Stimulated activated CD4-positive, alpha-beta T cell treated with anti-CD3 and anti-CD28 coated beads, TNF-alpha, amount 100 ng/mL, for 1 hour (primary cell): ENCODE results near the gene DDX24.

Source experiments
- DNase-seq, 3 donors: peaks; one replicate each; pipeline ENCODE4 v3.0.0-alpha.2; 2020; ENCODE audit warnings: low read depth in 3 of 3, low spot score in 1 of 3

Gene DDX24, protein sequence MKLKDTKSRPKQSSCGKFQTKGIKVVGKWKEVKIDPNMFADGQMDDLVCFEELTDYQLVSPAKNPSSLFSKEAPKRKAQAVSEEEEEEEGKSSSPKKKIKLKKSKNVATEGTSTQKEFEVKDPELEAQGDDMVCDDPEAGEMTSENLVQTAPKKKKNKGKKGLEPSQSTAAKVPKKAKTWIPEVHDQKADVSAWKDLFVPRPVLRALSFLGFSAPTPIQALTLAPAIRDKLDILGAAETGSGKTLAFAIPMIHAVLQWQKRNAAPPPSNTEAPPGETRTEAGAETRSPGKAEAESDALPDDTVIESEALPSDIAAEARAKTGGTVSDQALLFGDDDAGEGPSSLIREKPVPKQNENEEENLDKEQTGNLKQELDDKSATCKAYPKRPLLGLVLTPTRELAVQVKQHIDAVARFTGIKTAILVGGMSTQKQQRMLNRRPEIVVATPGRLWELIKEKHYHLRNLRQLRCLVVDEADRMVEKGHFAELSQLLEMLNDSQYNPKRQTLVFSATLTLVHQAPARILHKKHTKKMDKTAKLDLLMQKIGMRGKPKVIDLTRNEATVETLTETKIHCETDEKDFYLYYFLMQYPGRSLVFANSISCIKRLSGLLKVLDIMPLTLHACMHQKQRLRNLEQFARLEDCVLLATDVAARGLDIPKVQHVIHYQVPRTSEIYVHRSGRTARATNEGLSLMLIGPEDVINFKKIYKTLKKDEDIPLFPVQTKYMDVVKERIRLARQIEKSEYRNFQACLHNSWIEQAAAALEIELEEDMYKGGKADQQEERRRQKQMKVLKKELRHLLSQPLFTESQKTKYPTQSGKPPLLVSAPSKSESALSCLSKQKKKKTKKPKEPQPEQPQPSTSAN

GRCh38 chr14:94080621-94081385 lies at the start of gene DDX24, which contains the start of gene IFI27L1:
DDX24 (minus strand) TSS chr14:94081202; CDS start chr14:94079742, 1,460 bp downstream.
IFI27L1 (plus strand) TSS chr14:94081310; CDS start chr14:94096938, 15,628 bp downstream.
- peak; percentile 91 to 93 (median 91) for DNase-seq

- no peak for DNase-seq
Observed at GRCh38 chr14:94129758-94130414, 48.9 kb upstream of the DDX24 start.

GRCh38 chr14:94129111-94129757 lies 48.2 kb upstream of the DDX24 start, which contains the start of gene IFI27L2:
IFI27L2 (minus strand) TSS chr14:94129604; CDS start chr14:94129564, 40 bp downstream.
- DNase-seq, result peak in 2 of 3 donors; percentile 20 to 47

DNA sequence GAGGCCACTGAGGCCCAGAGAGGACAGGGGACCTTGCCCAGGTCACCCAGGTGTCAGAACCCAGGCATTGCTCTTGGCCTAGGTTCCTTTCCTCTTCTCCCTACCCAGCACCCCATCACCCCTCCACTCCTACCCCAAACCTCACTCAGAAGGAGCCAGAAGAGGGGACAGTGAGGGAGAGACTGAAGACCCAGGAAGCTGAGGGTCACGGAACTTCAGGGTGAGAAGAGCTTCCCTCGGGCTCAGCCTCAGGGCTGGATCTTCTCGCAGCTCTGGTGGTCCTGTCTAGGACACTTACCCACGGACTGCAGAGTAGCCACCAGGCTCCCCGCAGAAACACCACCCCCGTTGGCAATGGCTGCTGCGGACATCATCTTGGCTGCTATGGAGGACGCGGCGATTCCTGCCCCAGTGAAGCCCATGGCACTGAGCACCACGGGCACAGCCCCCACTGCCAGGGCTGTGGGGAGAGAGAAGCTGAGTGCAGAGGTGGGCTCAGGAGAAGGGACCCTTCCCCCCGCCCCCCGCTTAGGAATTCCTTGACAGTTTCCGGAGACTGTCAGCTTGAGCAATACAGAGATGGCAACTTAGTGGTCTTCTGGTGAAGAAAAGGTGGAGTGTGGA lies 47.3 kb upstream of the DDX24 start:
- no peak for DNase-seq

DNA sequence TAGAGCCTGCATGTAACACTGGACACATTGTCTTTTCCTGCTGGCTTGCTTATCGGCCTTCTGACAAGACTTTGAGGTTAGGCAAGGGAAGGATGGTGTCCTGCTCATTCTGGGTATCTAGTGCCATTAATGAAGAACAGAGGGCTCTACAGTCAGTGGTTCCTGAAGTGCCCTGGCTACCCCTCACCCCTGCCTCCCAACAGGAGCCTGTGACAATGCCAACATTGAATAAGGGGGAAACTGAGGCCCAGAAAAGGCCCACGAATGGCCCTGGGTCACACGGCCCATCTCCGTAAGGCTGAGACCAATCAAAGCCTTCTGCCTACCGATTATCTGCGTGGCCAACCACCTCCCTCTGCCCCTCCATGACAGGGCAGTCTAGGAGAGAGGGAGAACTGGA lies 46.3 kb upstream of the DDX24 start:
- no peak for DNase-seq

DNA sequence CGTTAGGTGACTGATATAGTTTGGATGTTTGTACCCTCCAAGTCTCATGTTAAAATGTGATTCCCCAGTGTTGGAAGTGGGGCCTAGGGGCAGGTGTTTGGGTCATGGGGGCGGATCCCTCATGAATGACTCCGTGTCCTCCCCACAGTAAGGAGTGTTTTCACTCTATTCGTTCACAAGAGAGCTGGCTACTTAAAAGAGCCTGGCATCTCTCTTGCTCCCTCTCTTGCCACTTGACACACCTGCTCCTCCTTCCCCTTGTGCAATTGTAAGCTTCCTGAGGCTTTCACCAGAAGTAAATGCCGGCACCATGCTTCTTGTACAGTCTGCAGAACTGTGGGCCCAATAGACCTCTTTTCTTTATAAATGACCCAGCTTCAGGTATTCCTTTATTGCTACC lies 45.8 kb upstream of the DDX24 start:
- no peak for DNase-seq

DNA sequence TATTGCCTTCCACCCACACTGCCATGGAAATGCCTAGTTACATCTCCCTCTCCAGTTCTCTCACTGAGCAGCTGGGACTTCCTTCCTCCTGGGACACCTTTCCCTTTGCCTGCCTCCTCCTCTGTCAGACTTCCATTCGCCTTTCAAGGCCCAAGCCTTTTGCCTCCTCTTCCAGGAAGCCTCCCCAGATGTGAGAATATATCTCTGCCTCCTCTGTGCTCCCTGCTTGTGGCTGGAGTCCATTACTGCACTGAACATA lies 45.3 kb upstream of the DDX24 start:
- DNase-seq, result no peak

GRCh38 chr14:94125659-94126418 lies 44.8 kb upstream of the DDX24 start:
- no peak for DNase-seq

DNA sequence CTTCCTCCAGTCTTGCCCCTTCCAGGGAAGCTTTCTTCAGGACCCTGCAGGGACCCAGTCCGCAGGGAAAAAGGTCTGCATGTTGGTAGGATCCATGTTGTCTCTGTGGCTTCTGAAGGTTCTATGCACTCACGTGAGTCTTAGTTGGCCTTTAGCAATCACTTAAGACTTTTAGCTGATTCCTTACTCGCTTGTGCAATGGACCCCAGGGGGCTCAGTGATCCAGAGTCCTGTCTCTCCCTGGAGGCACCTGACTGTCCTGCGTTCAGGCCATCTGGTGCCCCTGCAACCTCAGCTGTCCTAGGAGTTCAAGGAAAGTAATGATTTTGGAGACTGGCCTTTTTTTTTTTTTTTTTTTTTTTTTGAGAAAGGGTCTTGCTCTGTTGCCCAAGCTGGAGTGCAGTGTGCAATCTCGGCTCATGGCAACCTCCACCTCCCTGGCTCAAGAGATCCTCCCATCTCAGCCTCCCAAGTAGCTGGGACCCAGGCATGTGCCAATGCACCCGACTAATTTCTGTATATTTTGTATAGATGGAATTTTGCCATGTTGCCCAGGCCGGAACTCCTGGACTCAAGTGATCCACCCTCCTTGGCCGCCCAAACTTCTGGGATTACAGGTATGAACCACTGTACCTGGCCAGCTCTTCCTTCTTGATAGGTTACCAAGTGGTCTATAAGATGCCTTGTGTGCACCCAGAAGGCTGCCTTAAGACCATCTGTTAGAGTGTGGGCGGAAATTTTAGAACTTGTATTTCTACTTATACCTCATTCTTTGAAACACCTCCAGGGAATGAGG lies 43.8 kb upstream of the DDX24 start:
- DNase-seq, result no peak

GRCh38 chr14:94123868-94124267 lies 42.9 kb upstream of the DDX24 start:
- no peak for DNase-seq

DNA sequence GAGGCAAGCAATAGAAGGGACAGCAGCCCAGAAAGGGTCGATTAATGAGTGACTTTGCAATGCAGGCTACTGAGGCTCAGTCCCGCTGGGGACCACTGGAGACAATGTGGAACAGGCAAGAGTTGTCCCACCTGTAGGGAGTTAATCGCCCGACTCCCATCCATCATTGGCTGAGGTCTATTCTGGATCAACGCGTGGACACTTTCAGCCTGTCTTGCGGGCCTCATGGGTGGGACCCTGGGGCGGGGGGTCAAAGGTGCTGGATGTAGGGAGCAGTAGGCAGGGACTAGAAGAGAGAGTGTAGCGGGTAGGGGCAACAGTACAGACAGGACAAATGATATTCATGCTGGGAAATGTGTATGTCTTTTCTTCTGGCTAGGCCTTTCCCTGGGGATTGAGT lies 42.3 kb upstream of the DDX24 start:
- DNase-seq, result no peak

DNA sequence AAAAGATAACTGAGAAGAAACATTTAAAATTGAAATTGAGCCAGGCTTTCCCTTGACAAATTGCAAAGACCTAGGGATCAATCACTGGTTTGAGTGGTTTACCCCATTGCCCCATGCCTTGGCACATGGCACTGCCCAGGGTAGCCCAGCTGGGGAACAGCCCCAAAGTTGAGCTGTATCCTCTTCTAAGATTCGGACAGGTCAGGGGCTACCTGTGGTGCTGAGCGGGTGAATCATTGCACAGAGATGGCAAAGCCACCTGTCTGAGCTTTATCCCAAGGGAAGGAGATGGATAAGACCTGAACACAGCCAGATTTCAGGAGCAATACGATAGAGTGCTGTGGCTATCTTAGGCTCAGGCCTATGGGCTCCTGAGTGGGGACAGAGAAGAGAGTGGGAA lies 41.4 kb upstream of the DDX24 start:
- DNase-seq, result no peak

GRCh38 chr14:94121485-94121884 lies 40.5 kb upstream of the DDX24 start:
- no peak for DNase-seq

DNA sequence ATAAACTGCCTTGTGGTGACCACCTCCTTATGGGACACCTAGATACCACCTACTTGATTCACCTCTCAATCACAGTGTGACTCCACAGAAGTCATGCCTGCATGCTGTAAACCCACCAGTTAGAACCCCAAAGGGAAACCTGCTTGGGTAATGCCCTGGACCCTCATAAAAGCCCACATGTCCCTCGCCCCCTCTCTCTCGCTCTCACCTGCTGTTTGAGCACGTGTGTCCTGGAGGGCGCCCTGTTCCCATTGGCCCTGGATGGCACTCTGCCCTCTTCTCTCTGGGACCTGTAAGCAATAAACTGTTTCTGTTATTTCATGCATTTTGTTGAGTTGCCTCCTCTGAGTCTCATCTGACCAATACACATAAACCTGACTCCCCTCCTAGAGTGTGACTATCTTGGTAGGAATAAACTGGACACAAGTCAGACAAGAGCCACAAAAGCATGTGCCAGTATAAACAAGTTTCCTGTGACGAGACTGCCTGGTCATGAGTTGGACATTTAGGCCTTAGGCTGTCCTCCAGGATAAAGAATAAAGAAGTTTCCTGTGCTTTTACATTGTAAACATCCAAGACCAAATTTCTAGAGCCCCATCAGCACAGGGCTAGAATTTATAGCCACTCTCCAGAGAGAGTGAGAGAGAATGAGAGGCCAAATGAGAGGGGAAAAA lies 39.8 kb upstream of the DDX24 start:
- no peak for DNase-seq

GRCh38 chr14:94119071-94119470 lies 38.1 kb upstream of the DDX24 start:
- no peak for DNase-seq

DNA sequence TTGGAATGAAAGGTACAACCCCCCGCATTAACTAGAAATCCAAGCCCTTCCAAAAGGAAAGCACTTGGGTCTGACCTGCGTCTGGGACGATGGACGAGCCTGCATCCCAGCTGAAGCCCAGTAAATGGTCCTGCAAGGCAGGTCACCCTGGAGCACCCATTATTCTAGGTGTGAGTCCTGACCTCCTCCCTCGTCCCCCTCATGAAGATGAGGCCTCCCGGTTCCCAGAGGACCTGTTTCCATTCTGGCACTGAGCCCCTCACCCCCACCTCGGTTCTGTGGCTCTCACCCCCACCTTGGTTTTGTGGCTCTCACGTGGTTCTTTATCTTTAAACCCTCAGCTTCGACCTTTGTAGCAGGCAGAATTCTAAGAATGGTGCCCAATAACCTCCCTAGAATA lies 36.9 kb upstream of the DDX24 start:
- no peak for DNase-seq

- no peak for DNase-seq
Observed at GRCh38 chr14:94116701-94117100, 35.7 kb upstream of the DDX24 start.

GRCh38 chr14:94115631-94116030 lies 34.6 kb upstream of the DDX24 start:
- no peak for DNase-seq
